ENCODE measurements around the gene KRCC1. TPM values are rescaled to one million over a fixed set of nuclear protein-coding genes. Genes with fewer than 3 reads are reported as not detected.
"Not testable (repeated sequence)": the region's sequence is repeated elsewhere in the genome, so short reads cannot be mapped to it uniquely, and the experiment has no call there.

KRCC1 gene
- total RNA-seq, 1 donor from 2014 or later, result 22.8 TPM

DNA sequence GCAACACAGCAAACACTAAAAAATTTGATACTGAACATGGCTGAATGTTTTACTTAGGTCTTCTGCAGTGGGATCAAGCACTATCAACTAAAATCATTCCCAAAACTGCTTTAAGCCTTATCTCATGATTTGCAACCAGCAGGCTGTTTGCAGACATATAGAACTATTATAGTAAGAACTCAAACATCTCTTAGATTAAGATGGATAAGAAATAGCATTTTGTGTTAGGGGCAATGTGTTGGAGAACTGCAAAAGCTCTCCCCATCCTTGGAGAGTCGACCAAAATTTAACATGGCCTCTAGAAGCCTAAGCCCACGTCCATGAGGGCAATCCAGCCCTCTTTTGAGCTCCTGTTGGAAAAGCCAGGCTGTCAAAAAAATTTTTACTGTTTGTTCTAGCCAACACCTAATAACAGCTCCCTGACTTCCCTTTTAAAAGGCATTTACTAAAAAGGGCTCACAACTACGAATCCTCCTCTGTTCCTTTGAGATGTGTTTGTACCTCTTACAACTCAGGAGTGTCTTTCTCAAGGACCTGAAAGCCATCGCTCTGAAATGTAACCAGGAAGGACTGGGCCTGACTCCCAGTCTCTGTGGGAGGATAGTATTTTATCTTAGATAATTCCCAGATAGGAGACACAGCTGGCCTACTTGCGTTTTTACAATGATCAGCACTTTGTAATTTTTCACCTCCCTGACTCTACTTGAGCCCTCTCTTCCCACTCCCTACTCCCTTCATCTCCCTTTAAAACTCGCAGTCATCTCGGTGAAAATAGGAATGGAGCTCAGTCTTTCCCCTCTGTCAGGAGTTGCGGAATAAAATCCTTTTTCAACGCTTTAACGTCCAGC, 1.4 kb downstream of the KRCC1 start:
- intact Hi-C loops (cut with DNase I), result no loop called here
- DNase-seq (no peak), ATAC-seq (ENCODE audit: poor library complexity) (no peak)

DNA sequence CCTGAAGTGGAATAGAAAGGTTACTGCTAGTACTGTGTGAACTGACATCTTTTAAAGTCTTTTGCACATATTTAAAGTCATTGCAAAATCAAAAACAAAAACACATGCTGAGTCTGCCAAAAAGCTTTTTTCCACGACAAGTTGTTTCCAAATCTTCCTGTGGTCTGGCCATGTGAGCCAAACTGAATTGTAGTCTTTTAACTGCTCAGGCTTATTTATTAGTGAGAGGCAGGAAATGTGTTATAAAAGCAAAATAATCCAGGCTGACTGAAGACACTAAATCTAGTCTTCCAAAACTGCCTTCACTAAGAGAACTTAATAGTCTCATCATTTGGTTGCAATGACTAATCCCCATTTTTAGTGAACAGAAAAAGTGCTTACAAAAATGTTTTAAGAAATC, 2.3 kb downstream of the KRCC1 start:
- ATAC-seq (ENCODE audit: poor library complexity), result peak; percentile 2

DNA sequence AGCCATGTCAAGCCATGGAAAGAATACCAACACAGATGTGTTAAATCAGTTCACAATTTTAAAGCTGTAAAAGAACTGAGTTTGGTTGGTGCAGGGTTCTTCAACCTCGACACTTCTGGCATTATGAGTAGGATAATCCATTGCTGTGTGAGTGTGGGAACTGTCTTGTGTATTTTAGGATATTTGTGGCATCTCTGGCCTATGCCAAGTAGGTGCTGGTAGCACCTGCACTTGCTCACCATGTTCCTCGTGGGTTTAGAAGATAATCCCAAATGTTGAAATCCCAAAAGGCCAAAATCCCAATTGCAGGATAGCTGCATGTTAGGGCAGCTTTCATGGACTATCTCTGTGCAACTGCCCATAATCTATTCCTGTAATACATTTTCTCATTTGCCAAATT, 3.8 kb downstream of the KRCC1 start:
- intact Hi-C loops (cut with DNase I), result no loop called here
- no peak for DNase-seq
- ATAC-seq (ENCODE audit: poor library complexity), result no peak

More for the DNA sequence above, 2.3 kb downstream of the KRCC1 start:
- intact Hi-C loops (cut with DNase I), result no loop called here
- DNase-seq, result no peak

DNA sequence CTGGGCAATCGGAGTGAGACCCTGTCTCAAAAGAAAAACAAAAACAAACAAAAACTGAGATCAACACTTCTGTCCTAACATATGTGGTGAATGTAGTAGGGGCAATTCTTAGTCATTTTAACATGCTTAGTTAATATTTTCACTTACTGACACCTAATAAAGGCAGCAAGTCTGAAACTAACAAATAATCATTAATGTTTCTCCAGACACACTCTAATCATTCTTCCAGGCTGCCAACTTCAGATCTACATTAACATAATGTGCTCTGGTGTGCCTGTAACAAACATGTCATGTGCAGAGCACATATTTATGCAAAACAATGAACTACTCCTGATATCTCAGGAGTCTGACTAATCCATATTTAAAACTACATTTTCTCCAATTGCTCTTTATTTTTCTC, 6.0 kb downstream of the KRCC1 start:
- no peak for DNase-seq
- intact Hi-C loops (cut with DNase I), result no loop called here
- ATAC-seq (ENCODE audit: poor library complexity), result no peak

DNA sequence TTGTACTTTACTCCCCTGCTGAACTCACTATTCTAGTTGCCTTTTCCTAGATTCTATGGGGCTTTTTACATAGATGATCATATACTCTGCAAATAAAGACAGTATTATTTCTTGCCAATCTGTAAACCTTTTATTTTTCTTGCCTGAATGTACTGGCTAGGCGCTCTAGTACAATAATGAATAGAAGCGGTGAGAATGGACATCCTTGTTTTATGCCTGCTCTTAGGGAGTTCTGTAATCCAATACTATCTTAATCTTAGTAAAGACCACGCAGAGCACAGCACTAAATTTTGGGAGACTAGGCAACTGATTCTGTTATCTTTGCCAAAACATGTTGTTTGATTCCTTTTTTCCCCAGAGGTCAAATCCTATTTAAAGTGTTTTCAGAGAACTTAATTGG, 7.0 kb downstream of the KRCC1 start:
- ATAC-seq (ENCODE audit: poor library complexity), result no peak
- intact Hi-C loops (cut with DNase I), result no loop called here
- no peak for DNase-seq

DNA sequence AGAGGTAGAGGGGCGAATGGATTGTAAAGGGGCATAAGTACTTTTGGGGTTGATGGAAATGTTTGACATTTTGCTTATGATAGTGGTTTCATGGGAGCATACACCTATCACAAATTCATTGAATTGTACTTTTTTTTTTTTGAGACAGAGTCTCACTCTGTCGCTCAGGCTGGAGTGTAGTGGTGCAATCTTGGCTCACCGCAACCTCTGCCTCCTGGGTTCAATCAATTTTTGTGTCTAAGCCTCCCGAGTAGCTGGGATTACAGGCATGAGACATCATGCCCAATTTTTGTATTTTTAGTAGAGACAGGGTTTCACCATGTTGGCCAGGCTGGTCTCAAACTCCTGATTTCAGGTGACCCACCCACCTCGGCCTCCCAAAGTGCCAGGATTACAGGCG, 10.0 kb downstream of the KRCC1 start:
- DNase-seq; ATAC-seq (ENCODE audit: poor library complexity); intact Hi-C loops (cut with DNase I): not testable (repeated sequence)

DNA sequence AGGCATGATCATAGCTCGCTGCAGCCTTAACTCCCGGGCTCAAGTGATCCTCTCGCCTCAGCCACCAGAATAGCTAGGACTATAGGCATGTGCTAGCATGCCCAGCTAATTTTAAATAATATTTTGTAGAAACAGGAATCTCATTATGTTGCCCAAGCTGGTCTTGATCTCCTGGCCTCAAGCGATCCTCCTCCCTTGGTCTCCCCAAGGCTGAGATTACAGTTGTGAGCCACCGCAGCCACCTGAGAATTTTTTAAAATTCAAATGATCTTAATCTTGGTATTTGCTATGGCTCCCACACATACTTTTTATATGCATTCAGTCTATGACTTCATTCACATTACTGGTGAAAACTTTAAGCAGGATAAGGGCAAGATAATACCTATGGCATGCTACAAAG, 13.1 kb downstream of the KRCC1 start:
- no peak for ATAC-seq (ENCODE audit: poor library complexity)
- no peak for DNase-seq
- intact Hi-C loops (cut with DNase I), result no loop called here

DNA sequence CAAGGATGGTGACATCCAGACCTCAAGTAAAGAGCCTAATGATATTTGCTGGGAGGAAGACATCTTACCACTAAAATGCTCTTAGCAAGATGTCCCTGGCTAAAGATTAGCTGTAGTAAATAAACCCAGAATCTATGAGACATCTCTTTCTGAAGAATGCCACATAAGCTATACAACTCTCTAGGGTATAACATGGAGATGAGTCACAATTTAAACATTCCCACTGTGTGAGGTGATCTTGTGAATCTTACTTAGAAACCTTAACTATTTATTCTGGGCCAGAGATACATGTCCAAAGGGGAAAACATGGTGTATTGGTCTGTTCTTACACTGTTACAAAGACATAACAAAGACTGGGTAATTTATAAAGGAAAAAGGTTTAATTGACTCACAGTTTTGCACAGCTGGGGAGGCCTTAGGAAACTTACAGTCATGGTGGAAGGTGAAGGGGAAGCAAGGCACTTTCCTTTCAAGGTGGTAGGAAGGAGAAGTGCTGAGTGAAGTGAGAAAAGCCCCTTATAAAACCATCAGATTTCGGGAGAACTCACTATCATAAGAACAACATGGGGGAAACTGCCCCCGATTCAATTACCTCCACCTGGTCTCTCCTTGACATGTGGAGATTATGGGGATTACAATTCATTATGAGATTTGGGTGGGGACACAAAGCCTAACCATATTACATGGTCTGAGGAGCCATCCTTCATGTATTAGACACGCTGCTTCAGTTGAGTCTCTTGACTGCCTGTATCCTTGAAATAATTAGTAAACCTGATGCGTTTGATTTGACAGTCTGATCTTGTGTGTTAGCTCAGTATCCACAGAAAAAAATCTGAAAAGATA, 17.1 kb downstream of the KRCC1 start:
- intact Hi-C loops (cut with DNase I), result no loop called here
- no peak for DNase-seq
- ATAC-seq (ENCODE audit: poor library complexity), result no peak

DNA sequence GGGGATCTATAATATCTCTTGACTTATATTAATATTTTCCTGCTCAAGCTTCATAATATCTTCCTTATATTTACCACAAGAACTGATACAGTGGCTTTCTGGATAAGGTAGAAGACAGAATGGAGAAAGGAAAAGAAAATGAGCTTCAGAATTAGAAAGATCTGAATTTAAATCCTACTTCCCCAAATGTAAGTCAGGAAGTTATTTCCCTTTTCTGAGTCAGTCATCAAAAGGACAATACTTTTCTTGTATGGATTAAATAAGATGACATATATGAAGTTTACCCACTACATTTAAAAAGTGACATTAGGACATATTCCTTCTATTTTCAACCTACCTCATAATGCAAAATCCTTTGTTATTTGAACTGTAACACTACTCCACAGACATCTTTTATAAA, 19.0 kb downstream of the KRCC1 start:
- intact Hi-C loops (cut with DNase I), result no loop called here
- ATAC-seq (ENCODE audit: poor library complexity) (no peak), DNase-seq (no peak)

DNA sequence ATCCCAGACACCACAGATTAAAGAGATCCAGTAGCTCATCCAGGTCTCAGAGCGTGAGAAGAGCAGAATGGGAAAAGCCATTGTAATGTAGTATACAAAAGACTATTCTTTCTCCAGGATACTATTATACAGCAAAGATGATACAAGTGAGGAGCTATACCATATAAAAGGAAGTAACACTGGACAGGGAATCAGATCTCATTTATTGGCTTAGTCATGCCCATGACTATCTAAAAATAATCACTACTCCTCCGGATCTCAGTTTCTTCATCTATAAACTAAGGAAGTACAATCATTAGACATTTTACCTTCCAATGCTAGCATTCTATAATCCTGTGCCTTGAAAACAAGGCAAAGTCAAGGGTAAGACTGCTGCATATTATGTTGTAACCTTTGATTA, 19.4 kb downstream of the KRCC1 start:
- intact Hi-C loops (cut with DNase I), result no loop called here
- DNase-seq (no peak), ATAC-seq (ENCODE audit: poor library complexity) (no peak)

DNA sequence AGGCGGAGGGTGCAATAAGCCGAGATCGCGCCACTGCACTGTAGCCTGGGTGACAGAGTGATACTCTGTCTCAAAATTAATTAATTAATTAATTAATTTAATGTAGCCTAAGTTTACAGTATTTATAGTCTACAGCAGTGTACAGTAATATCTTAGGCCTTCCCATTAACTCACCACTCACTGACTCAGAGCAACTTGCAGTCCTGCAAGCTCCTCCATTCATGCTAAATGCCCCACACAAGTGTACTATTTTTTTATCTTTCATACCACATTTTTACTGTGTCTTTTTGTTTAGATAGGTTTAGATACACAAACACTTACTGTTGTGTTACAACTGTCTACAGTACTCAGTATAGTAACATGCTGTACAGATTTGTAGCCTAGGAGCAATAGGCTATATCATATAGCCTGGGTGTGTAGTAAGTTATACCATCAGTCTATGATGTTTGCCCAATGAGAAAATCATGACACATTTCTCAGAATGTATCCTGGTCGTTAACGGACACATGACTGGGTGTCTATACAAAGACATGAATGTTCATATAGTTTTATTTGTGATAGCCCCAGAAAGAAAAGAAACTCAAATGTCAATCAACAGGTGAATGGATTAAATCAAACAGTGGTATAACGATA, 23.4 kb downstream of the KRCC1 start:
- intact Hi-C loops (cut with DNase I), result no loop called here
- ATAC-seq (ENCODE audit: poor library complexity) (no peak), DNase-seq (no peak)

DNA sequence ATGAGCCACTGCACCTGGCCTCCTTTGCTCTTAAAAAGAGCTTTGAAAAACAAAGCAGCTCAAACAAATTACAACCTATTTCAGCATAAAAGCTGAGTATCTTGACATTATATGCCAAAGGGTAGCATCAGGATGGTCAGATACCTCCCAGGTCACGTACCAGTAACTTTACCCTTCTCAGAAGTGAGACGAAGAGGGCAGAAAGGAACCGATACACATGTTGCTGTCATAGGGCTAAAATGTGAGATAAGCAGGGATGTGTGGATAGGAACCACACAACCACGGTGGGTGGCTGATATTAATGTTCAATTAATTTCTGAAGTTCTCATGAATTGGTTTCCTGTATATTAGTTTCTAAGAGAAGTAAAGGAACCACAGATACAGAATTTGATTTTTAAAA, 26.7 kb downstream of the KRCC1 start:
- DNase-seq, result no peak
- intact Hi-C loops (cut with DNase I), result no loop called here
- ATAC-seq (ENCODE audit: poor library complexity), result no peak

DNA sequence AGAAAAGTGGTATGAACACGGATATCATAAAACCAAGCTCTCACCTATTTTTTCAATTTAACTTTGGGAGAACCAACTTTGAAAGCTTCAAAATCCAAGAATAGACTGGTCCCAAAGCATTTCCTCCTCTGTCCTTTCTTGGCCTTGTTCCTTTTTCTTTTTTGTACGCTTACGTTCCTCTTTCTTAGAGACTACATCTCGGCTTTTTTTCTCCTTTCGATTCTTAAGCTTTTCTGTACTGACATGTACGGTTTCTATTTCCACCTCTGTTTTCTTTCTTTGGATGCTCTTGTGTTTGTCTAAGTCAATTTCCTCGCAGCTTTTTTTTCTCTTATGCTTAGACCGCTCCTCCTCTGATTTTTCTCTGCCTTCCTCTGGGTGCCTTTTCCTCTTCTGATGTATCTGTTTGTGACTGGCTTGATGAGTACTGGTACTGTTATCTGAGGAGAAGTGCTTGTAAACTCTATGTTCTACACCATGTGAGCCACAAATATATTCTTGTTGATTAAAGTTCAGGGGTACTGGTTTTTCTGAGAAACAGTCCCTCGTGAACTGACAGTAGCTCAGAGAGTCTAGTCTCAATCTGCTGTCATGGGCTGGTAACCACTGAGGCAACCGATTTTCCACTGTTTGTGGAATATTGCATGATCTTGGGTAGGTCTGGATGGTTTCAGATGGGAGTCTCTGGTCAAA, 27.7 kb downstream of the KRCC1 start:
- intact Hi-C loops (cut with DNase I), result no loop called here
- ATAC-seq (ENCODE audit: poor library complexity) (no peak), DNase-seq (no peak)

DNA sequence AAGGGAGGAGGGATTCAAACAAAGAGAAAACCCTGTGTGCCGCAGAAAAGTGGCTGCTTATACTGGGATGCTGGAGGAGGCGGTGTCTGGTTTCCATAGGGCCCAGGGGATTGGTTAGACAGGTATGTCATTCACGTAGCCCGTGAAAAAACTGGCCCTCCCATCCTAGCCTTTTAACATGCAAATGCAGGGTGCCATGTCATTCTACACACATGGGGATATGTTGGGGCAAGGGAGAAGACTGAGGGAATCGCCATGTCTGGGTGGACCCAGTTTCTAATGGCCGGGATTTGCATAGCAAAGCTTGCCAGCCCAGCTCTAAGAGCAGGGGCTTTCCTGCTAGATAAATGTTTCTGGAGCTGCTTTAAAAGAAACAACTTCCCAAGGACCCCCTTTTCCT, 31.1 kb downstream of the KRCC1 start:
- no peak for ATAC-seq (ENCODE audit: poor library complexity)
- no peak for DNase-seq
- intact Hi-C loops (cut with DNase I), result no loop called here

DNA sequence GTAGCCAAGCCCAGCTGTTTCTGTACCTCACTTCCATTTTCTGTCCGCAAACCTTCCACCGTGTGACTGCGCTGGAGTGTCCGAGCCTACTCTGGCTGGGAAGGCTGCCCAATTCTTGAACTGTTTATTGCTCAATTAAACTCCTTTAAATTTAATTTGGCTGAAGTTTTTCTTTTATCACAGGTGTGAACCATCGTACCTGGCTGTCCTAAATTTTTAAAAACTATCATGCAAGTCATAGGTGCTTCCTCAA, 33.0 kb downstream of the KRCC1 start:
- no peak for DNase-seq
- ATAC-seq (ENCODE audit: poor library complexity), result no peak
- intact Hi-C loops (cut with DNase I), result no loop called here

DNA sequence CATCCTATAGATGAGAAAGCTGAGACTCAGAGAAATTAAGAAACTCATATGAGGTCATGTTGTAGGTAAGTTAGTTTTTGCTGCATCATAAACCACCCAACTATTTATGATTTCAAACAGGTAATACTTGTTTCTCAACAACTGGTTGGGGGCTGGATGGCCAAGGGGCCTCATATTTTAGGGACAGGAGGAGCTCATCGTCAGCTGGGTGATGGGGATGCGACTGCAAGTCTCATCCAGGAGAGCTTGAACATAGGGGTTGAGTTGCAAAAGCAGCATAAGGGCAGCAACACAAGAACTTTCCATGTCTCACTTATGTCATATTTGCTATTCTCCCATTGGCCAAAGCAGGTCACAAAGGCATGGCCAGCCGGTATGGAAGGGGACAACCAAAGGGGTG, 35.6 kb downstream of the KRCC1 start:
- intact Hi-C loops (cut with DNase I), result no loop called here
- ATAC-seq (ENCODE audit: poor library complexity) (no peak), DNase-seq (no peak)

DNA sequence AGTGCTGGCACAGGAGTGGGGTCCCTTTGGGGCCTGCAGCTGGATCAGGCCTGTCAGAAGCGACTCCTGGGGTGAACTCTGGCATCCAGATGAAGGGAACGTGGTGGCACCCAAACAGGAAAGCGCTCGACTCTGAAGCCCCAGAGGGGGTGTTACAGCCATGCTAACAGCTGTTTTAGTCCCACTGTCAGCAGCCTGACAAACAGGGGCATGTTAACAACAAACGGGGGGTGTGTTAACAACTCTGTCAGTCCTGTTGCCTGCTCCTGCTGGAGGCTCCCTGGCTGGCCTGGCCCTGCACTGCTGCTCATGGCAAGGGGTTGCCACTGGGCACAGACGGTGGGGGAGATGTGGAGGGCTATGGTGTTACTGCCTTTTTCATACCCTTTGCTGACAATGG, 36.7 kb downstream of the KRCC1 start:
- DNase-seq (no peak), ATAC-seq (ENCODE audit: poor library complexity) (no peak)
- intact Hi-C loops (cut with DNase I), result no loop called here

DNA sequence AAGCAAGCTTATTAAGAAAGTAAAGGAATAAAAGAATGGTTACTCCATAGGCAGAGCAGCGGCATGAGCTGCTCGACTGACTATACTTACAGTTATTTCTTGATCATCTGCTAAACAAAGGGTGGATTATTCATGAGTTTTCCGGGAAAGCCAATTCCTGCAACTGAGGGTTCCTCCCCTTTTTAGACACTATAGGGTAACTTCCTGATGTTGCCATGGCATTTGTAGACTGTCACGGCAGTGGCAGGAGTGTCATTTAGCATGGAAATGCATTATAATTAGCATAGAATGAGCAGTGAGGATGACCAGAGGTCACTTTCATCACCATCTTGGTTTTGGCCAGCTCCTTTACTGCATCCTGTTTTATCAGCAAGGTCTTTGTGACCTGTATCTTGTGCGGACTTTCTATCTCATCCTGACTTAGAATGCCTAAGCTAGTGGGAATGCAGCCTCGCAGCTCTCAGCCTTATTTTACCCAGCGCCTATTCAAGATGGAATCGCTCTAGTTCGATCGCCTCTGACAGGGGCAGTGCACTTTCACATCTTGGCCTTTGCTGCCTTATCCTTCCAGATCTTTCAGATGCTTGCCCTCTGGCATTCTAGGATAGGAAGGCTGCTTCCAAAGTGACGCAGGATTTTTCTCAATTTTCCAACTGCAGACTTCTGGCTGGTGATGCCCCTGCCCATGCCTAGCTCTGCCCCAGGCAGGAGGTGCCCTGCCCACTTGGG, 37.3 kb downstream of the KRCC1 start:
- DNase-seq; ATAC-seq (ENCODE audit: poor library complexity); intact Hi-C loops (cut with DNase I): not testable (repeated sequence)

DNA sequence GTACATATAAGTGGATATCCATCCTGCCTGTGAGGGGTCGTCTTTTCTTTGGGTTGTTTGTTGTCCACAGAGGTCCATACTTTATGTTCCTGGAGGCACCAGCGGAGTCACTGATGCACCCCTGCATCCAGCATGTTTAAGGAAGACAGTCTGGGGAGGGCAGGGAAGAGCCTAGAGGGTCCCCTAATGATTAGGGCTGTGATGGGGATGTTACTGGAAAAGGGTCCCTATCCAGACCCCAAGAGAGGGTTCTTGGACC, 37.9 kb downstream of the KRCC1 start:
- ATAC-seq (ENCODE audit: poor library complexity); DNase-seq; intact Hi-C loops (cut with DNase I): not testable (repeated sequence)

Data from Right ventricle myocardium superior (tissue), 1 donor.